ENCODE measurements around the gene MGAT3. TPM values are rescaled to one million over a fixed set of nuclear protein-coding genes. Genes with fewer than 3 reads are reported as not detected.

Gene MGAT3
- total RNA-seq, 4 donors from 2014 or later = 0.45 to 1.6 (median 0.90) TPM

GRCh38 chr22:39427751-39428596 is 28.8 kb upstream of the MGAT3 start:
- Histone ChIP-seq H3K4me1 (peaks cover 0 to 23% of the 10 kb centered on the region in 2 donors), H3K36me3 (peaks cover 45 to 49% of the 10 kb centered on the region in 2 donors), H3K9me3 (no peaks in the 10 kb centered on the region), H3K27me3 (no peaks in the 10 kb centered on the region), H3K4me3 (replicated peaks in 1 of 3) (no peak overlapping the region), H3K27ac (no peak overlapping the region)
- 89 to 91% methylated on average over 7 to 12 of the region's 13 CpGs for WGBS, 2 donors
- no peak for TF ChIP-seq CTCF (IDR thresholded peaks at IDR 0.05)
- TF ChIP-seq POLR2A (IDR thresholded peaks at IDR 0.05) = no peak
- intact Hi-C loops (cut with DNase I) = no loop called here
- DNase-seq = no peak

DNA sequence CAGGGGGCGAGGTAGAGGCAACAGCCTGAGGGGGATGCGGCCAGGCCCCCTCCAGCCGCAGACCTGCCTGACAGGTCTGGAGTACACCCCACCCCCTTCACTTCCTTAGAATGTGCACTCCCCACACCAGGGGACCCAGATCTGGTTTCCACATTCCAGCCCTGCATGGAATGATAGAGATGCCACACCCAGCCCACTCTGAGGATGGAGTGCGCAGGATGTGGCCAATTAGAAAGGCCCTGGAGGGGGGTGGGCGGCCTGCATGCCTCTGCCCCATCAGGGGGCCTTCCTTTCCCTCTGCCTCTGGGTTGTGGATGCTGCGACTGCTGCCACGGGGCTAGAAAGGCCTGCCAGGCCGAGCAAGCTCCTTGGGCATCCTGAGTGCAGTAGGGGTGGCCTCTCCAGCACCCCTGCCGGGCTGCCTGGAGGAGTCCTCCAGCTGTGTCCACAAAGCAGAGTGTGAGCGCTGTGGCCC is 28.2 kb upstream of the MGAT3 start:
- intact Hi-C loops (cut with DNase I) = no loop called here
- H3K4me1 ChIP-seq = peaks cover 0 to 23% of the 10 kb centered on the region in 2 donors
- DNase-seq = no peak
- 82 to 84% methylated on average over 7 to 8 of the region's 10 CpGs for WGBS, 2 donors
- H3K4me3 ChIP-seq (replicated peaks in 1 of 3) = no peak overlapping the region
- TF ChIP-seq CTCF (IDR thresholded peaks at IDR 0.05) = no peak
- no peak for TF ChIP-seq POLR2A (IDR thresholded peaks at IDR 0.05)
- H3K36me3 ChIP-seq = peaks cover 45 to 49% of the 10 kb centered on the region in 2 donors
- H3K9me3 ChIP-seq = no peaks in the 10 kb centered on the region
- H3K27ac ChIP-seq = no peak overlapping the region
- H3K27me3 ChIP-seq = no peaks in the 10 kb centered on the region

DNA sequence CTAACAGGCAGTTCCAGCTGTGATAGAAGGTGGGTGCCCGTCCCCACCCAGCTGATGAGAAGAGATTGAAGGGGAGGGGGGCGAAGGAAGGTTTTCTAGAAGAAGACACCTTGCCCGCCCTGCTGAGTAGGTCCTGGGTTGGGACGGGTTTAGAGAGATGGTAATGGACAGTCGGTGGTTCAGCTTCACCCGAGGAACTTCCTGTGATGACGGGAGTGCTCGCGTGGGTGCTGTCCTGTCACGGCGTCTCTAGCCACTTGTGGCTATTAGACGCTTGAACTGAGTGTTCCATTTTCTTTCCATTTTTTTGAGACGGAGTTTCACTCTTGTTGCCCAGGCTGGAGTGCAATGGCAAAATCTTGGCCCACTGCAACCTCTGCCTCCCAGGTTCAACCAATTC is 27.6 kb upstream of the MGAT3 start:
- peaks cover 45 to 46% of the 10 kb centered on the region in 2 donors for H3K36me3 ChIP-seq

GRCh38 chr22:39429916-39430575 is 26.8 kb upstream of the MGAT3 start:
- peaks cover 0 to 23% of the 10 kb centered on the region in 2 donors for H3K4me1 ChIP-seq
- TF ChIP-seq CTCF (IDR thresholded peaks at IDR 0.05) = no peak
- TF ChIP-seq POLR2A (IDR thresholded peaks at IDR 0.05) = no peak
- 93 to 94% methylated on average over 20 to 21 of the region's 27 CpGs for WGBS, 2 donors

More for the DNA sequence above, 27.6 kb upstream of the MGAT3 start:
- DNase-seq = no peak
- H3K9me3 ChIP-seq = no peaks in the 10 kb centered on the region
- intact Hi-C loops (cut with DNase I) = no loop called here
- WGBS, 2 donors = 91 to 96% methylated on average over 13 of the region's 13 CpGs
- H3K27me3 ChIP-seq = no peaks in the 10 kb centered on the region
- no peak overlapping the region for H3K27ac ChIP-seq
- no peak overlapping the region for H3K4me3 ChIP-seq (replicated peaks in 1 of 3)
- no peak for TF ChIP-seq CTCF (IDR thresholded peaks at IDR 0.05)
- H3K4me1 ChIP-seq = peaks cover 0 to 23% of the 10 kb centered on the region in 2 donors

More at GRCh38 chr22:39429916-39430575, 26.8 kb upstream of the MGAT3 start:
- DNase-seq = no peak
- no peaks in the 10 kb centered on the region for H3K9me3 ChIP-seq
- H3K36me3 ChIP-seq = peaks cover 39 to 40% of the 10 kb centered on the region in 2 donors
- H3K4me3 ChIP-seq (replicated peaks in 1 of 3) = no peak overlapping the region
- H3K27me3 ChIP-seq = no peaks in the 10 kb centered on the region
- intact Hi-C loops (cut with DNase I) = no loop called here
- H3K27ac ChIP-seq = peak overlapping the region in 1 of 3 donors; percentile 84

Data from thyroid gland (tissue), 4 donors.